Osteocyte (in vitro differentiated cells): ENCODE measurements around the gene GRIK4. TPM values are rescaled to one million over a fixed set of nuclear protein-coding genes. Genes with fewer than 3 reads are reported as not detected.

Source experiments
- DNase-seq: peaks from one replicate; pipeline ENCODE4 v3.0.0; 2021; ENCODE audit warnings: mixed read lengths; ENCODE audit not compliant: unreplicated experiment; ENCODE audit errors: extremely low spot score
- H3K27ac Mint-ChIP-seq: one replicate; pipeline ENCODE4 v1.8.0; 2021; ENCODE audit warnings: mild to moderate bottlenecking, mixed read lengths; ENCODE audit not compliant: unreplicated experiment
- H3K27me3 Mint-ChIP-seq: one replicate; pipeline ENCODE4 v1.8.0; 2021; ENCODE audit warnings: mixed read lengths; ENCODE audit not compliant: unreplicated experiment
- H3K36me3 Mint-ChIP-seq: one replicate; pipeline ENCODE4 v1.8.0; 2021; ENCODE audit warnings: mixed read lengths; ENCODE audit not compliant: unreplicated experiment
- H3K4me1 Mint-ChIP-seq: one replicate; pipeline ENCODE4 v1.8.0; 2021; ENCODE audit warnings: mixed read lengths; ENCODE audit not compliant: unreplicated experiment
- H3K4me3 Mint-ChIP-seq: one replicate; pipeline ENCODE4 v1.8.0; 2021; ENCODE audit warnings: mild to moderate bottlenecking, moderate library complexity, mixed read lengths; ENCODE audit not compliant: unreplicated experiment
- H3K9me3 Mint-ChIP-seq: one replicate; pipeline ENCODE4 v1.8.0; 2021; ENCODE audit warnings: mixed read lengths; ENCODE audit not compliant: unreplicated experiment
- CTCF ChIP-seq: fragments of 200-600 bp; sonication (generic); IDR thresholded peaks from 2 replicates; pipeline ENCODE4 v1.5.0; 2021; ENCODE audit warnings: antibody characterized with exemption, mild to moderate bottlenecking, moderate library complexity
- total RNA-seq: library from RNA; stranded (reverse); gene quantifications from 2 replicates; pipeline ENCODE4 v1.2.1, GENCODE V29; 2021

GRIK4 gene
- total RNA-seq, 1 donor from 2014 or later, result 0.11 TPM

DNA sequence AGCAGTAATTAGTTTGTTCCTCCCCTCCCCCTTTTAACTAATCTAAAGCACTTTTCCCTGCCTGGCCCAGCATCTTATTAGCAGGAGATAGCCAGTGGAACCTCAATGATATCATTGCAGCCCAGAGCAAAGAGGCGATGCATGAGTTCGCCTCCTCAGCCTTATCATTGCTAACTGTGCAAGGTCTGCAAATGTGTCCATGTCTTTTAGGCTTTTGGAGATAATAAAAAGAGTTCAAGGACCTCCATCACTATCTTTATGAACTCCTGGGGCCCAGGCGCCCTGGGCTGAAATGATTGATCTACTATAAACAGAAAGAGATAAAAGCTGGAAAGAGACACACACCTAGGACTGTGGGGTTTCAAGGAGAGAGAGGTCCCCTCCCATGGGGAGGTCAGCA is 388.2 kb downstream of the GRIK4 start:
- Mint-ChIP-seq H3K4me3 (no peak overlapping the region), H3K9me3 (no peaks in the 10 kb centered on the region), H3K27me3 (peaks cover 3% of the 10 kb centered on the region), H3K36me3 (no peaks in the 10 kb centered on the region), H3K27ac (no peak overlapping the region), H3K4me1 (no peaks in the 10 kb centered on the region)
- no peak for TF ChIP-seq CTCF
- no peak for DNase-seq

DNA sequence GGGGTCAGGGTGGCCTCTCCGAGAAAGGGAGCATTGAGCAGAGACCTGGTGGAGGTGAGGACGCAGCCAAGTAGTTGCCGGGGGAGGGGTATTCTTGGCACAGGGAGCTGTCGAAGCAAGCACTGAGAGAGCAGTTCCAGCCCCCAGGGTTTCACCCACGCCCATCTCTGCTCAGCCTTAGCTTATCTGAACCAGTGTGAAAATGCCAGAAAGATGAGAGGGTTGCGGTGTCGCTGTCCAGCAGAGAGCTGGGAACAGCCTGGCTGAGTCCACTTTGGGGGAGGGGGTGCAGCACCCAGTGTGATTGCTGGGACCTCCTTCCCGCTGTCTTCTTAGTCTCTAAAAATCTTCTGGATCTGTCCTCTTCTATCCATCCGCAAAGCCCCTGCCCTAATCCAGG is 389.1 kb downstream of the GRIK4 start:
- Mint-ChIP-seq H3K36me3 (no peaks in the 10 kb centered on the region), H3K27me3 (peaks cover 3% of the 10 kb centered on the region), H3K9me3 (no peaks in the 10 kb centered on the region), H3K27ac (no peak overlapping the region), H3K4me3 (no peak overlapping the region), H3K4me1 (no peaks in the 10 kb centered on the region)
- no peak for DNase-seq
- no peak for TF ChIP-seq CTCF

DNA sequence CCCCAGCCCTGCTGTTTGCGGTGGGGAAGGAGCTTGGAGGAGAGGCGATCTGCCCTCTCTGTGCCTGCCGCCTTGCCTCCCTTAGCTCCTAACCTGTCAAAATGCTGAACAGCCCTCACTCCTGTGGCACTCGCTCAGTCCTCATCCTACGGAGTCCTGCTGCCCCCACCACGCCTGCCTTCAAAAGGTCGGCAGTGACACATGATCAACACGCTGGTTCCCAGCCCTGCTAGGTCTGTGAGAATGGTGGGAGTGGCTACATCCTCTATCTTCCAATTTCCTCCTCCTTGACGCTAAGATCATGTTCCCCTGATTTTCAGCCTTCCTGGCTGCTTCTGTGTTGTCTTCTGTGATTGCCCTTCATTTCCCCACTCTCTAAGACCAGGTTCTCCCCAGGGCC is 392.1 kb downstream of the GRIK4 start:
- Mint-ChIP-seq H3K4me3 (no peak overlapping the region), H3K9me3 (no peaks in the 10 kb centered on the region), H3K27me3 (peaks cover 3% of the 10 kb centered on the region), H3K36me3 (no peaks in the 10 kb centered on the region), H3K4me1 (no peaks in the 10 kb centered on the region), H3K27ac (no peak overlapping the region)
- no peak for TF ChIP-seq CTCF
- no peak for DNase-seq

GRCh38 chr11:120904116-120904515 is 392.6 kb downstream of the GRIK4 start:
- H3K36me3 Mint-ChIP-seq, result no peaks in the 10 kb centered on the region
- H3K9me3 Mint-ChIP-seq, result no peaks in the 10 kb centered on the region
- no peak overlapping the region for H3K27ac Mint-ChIP-seq
- no peak overlapping the region for H3K4me3 Mint-ChIP-seq
- no peak for DNase-seq
- peaks cover 3% of the 10 kb centered on the region for H3K27me3 Mint-ChIP-seq
- no peaks in the 10 kb centered on the region for H3K4me1 Mint-ChIP-seq
- TF ChIP-seq CTCF, result no peak

DNA sequence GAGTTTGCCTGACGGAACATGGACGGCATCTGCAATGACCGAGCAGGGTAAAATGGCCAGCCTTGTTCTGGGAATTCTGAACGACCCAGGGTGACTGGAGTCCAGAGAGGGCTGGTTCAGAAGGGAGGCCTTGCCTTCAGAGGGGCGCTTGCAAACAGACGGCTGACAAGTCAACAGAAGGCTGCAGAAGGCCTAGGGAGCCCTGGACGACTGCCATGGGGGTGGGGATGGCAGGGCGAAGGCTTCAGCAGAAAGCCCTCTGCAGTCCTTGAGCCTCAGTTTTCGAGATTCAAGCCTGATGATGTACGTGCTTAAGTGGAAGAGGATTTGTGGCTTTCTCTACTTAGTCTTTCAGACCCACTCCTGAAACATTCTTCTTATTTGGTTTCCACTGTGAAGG is 395.2 kb downstream of the GRIK4 start:
- Mint-ChIP-seq H3K9me3 (no peaks in the 10 kb centered on the region), H3K4me3 (no peak overlapping the region), H3K27ac (no peak overlapping the region), H3K36me3 (no peaks in the 10 kb centered on the region), H3K4me1 (no peaks in the 10 kb centered on the region), H3K27me3 (no peaks in the 10 kb centered on the region)
- DNase-seq, result no peak
- TF ChIP-seq CTCF, result no peak
